NT2/D1 (cell line): Measurements from ENCODE around the gene EFCAB8.

ENCODE experiments used
- SUZ12 ChIP-seq: IDR thresholded peaks from 2 replicates; pipeline ENCODE4 v1.6.1; 2011; ENCODE audit not compliant: insufficient read length, insufficient read depth; ENCODE audit errors: extremely low read depth
- YY1 ChIP-seq: IDR thresholded peaks from 2 replicates; pipeline ENCODE4 v1.6.1; 2011; ENCODE audit not compliant: insufficient read length, insufficient read depth
- ZNF274 ChIP-seq: IDR thresholded peaks from 2 replicates; pipeline ENCODE4 v1.6.1; 2011; ENCODE audit warnings: mild to moderate bottlenecking, low read depth, low read length

GRCh38 chr20:33009214-33010132 lies 150.8 kb downstream of the EFCAB8 start:
- TF ChIP-seq ZNF274 = no peak
- no peak for TF ChIP-seq YY1
- no peak for TF ChIP-seq SUZ12
